Esophagus squamous epithelium (tissue), 5 donors: ENCODE data around the gene LINGO3. TPM values are rescaled to one million over a fixed set of nuclear protein-coding genes. Genes with fewer than 3 reads are reported as not detected.

Experiments used
- DNase-seq: peaks from one replicate; lab custom pipeline; 2025; lab: John Stamatoyannopoulos, UW
- H3K27ac ChIP-seq, 4 donors: fragments of 200-600 bp; sonication (generic); one replicate each; pipeline ENCODE4 v1.5.1; 2016 to 2019; ENCODE audit warnings: mild to moderate bottlenecking in 1 of 4
- H3K27me3 ChIP-seq, 4 donors: fragments of 200-600 bp; sonication (generic); 1 replicate in 3 of 4; 2 replicates in 1 of 4; pipeline versions ENCODE4 v1.5.1 to v1.6.0; 2017 to 2021; ENCODE audit warnings: antibody characterized with exemption in 1 of 4
- H3K36me3 ChIP-seq, 3 donors: fragments of 200-600 bp; sonication (generic); one replicate each; pipeline ENCODE4 v1.5.1; 2016 to 2019
- H3K4me1 ChIP-seq, 3 donors: fragments of 200-600 bp; sonication (generic); one replicate each; pipeline ENCODE4 v1.5.1; 2017 to 2019
- H3K4me3 ChIP-seq, 4 donors: fragments of 200-600 bp; sonication (generic); 1 replicate in 3 of 4; 2 replicates in 1 of 4; pipeline ENCODE4 v1.5.1; 2016 to 2019; ENCODE audit warnings: mild to moderate bottlenecking in 2 of 4, moderate library complexity in 1 of 4
- H3K9me3 ChIP-seq, 3 donors: fragments of 200-600 bp; sonication (generic); one replicate each; pipeline ENCODE4 v1.5.1; 2016 to 2019
- POLR2A ChIP-seq, 4 donors: fragments of 450-650 bp; IDR thresholded peaks; one replicate each; pipeline ENCODE4 v1.6.1; 2017; ENCODE audit warnings: antibody characterized with exemption in 4 of 4, mild to moderate bottlenecking in 4 of 4, moderate library complexity in 3 of 4
- WGBS, 2 donors: methylation state at CpG; one replicate each; pipeline ENCODE4 v1.1.5; 2018; 5-methylcytosine and 5-hydroxymethylcytosine counted together
- intact Hi-C: fragments of 100-400 bp; cut with DNase I; formaldehyde crosslinking; loops from one replicate; pipeline ENCODE4 v1.15.0; 2022
- total RNA-seq, 4 donors: library from RNA; depleted of rRNA; stranded (reverse); fragments of >200 nt; gene quantifications; one replicate each; pipeline ENCODE4 v1.1.0, GENCODE V29; 2016
- TF ChIP-seq, protein P1 (sequence below), 6 experiments: fragments of 450-650 bp in 4 of 6; fragments of 200-600 bp in 2 of 6; sonication (generic) in 2 of 6; IDR thresholded peaks; one replicate each; pipeline ENCODE4 v1.5.1; 2016 to 2019; ENCODE audit warnings: antibody characterized with exemption in 6 of 6, mild to moderate bottlenecking in 4 of 6, moderate library complexity in 4 of 6
- donor health status: DM: yes; HTN: yes; CAD: no.

The LINGO3 gene
- total RNA-seq, 4 donors from 2014 or later: 0.09 TPM; not detected in 3

GRCh38 chr19:2333807-2334211, 25.9 kb upstream of the LINGO3 start:
- no peak overlapping the region for H3K4me3 ChIP-seq
- TF ChIP-seq POLR2A (IDR thresholded peaks at IDR 0.05): no peak
- TF ChIP-seq, protein P1, sequence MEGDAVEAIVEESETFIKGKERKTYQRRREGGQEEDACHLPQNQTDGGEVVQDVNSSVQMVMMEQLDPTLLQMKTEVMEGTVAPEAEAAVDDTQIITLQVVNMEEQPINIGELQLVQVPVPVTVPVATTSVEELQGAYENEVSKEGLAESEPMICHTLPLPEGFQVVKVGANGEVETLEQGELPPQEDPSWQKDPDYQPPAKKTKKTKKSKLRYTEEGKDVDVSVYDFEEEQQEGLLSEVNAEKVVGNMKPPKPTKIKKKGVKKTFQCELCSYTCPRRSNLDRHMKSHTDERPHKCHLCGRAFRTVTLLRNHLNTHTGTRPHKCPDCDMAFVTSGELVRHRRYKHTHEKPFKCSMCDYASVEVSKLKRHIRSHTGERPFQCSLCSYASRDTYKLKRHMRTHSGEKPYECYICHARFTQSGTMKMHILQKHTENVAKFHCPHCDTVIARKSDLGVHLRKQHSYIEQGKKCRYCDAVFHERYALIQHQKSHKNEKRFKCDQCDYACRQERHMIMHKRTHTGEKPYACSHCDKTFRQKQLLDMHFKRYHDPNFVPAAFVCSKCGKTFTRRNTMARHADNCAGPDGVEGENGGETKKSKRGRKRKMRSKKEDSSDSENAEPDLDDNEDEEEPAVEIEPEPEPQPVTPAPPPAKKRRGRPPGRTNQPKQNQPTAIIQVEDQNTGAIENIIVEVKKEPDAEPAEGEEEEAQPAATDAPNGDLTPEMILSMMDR (IDR thresholded peaks at IDR 0.05): no peak
- intact Hi-C loops: no loop called here
- WGBS, 2 donors: no CpG with 5 or more reads among the region's 11 CpGs
- peaks cover 0 to 28% (median 0%) of the 10 kb centered on the region in 3 donors for H3K36me3 ChIP-seq
- DNase-seq: no peak
- no peaks in the 10 kb centered on the region for H3K27me3 ChIP-seq
- no peak overlapping the region for H3K27ac ChIP-seq
- H3K9me3 ChIP-seq: no peaks in the 10 kb centered on the region
- H3K4me1 ChIP-seq: peaks cover 16 to 55% (median 29%) of the 10 kb centered on the region in 3 donors

GRCh38 chr19:2333027-2333806, 25.3 kb upstream of the LINGO3 start:
- TF ChIP-seq, protein P1 (IDR thresholded peaks at IDR 0.05): no peak
- no peak for TF ChIP-seq POLR2A (IDR thresholded peaks at IDR 0.05)
- intact Hi-C loops: no loop called here
- H3K27ac ChIP-seq: no peak overlapping the region
- peaks cover 16 to 57% (median 29%) of the 10 kb centered on the region in 3 donors for H3K4me1 ChIP-seq
- no peaks in the 10 kb centered on the region for H3K9me3 ChIP-seq
- H3K4me3 ChIP-seq: no peak overlapping the region
- no peaks in the 10 kb centered on the region for H3K27me3 ChIP-seq
- DNase-seq: no peak
- peaks cover 0 to 22% (median 0%) of the 10 kb centered on the region in 3 donors for H3K36me3 ChIP-seq
- WGBS, 2 donors: 81 to 85% methylated on average over 18 of the region's 27 CpGs

DNA sequence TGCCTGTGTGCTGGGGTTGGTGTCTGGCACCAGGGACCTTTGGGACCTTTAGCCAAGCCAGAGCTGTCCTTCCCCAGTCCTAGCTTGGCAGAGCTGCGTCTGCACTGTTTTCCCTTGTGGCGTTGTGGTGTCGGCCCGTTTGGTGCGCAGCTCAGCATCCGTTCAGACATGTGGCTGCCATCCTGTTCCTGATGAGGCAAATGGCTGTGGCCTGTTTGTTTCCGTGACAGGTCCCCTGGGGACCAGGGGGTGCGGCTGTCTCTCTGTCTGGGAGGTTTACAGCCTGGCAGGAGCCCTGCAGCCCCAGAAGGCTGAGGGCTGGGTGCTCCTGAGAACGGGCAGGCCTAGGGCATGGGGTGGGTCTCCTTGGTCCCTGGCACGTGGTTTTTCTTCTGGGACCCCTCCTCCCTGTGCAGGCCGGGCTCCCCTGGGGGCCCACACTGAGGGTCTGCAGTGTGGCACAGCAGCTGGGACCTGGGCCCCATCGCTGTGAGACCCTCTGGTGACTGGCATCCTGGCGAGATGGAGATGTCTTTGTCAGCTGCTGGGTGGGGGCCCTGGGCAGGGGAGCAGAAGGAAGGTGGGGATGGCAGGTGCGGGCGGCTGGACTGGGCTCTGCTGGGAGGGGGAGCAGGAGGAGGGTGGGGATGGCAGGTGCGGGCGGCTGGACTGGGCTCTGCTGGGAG, 24.5 kb upstream of the LINGO3 start:
- peaks cover 0 to 14% (median 0%) of the 10 kb centered on the region in 3 donors for H3K36me3 ChIP-seq
- no peaks in the 10 kb centered on the region for H3K27me3 ChIP-seq
- intact Hi-C loops: no loop called here
- no peaks in the 10 kb centered on the region for H3K9me3 ChIP-seq
- peak overlapping the region in 2 of 4 donors; percentile 33 for H3K27ac ChIP-seq
- TF ChIP-seq, protein P1 (IDR thresholded peaks at IDR 0.05): no peak
- no peak for TF ChIP-seq POLR2A (IDR thresholded peaks at IDR 0.05)
- WGBS, 2 donors: 32% methylated on average over 4 of the region's 17 CpGs; no CpG with 5 or more reads in 1 of the 2 donors
- H3K4me1 ChIP-seq: peaks cover 17 to 62% (median 33%) of the 10 kb centered on the region in 3 donors
- no peak overlapping the region for H3K4me3 ChIP-seq
- no peak for DNase-seq

- no peak for DNase-seq
- WGBS, 2 donors: 55 to 79% methylated on average over 7 of the region's 12 CpGs
- peaks cover 25 to 69% (median 41%) of the 10 kb centered on the region in 3 donors for H3K4me1 ChIP-seq
- intact Hi-C loops: no loop called here
- H3K36me3 ChIP-seq: peaks cover 0 to 11% (median 0%) of the 10 kb centered on the region in 3 donors
- TF ChIP-seq, protein P1 (IDR thresholded peaks at IDR 0.05): no peak
- no peak for TF ChIP-seq POLR2A (IDR thresholded peaks at IDR 0.05)
- H3K27ac ChIP-seq: peak overlapping the region in 3 of 4 donors; percentile 33 to 55 (median 33)
- H3K27me3 ChIP-seq: no peaks in the 10 kb centered on the region
- H3K9me3 ChIP-seq: no peaks in the 10 kb centered on the region
- H3K4me3 ChIP-seq: no peak overlapping the region
These were observed 23.8 kb upstream of the LINGO3 start for GRCh38 chr19:2331601-2332246.
